Stimulated activated CD4-positive, alpha-beta T cell treated with anti-CD3 and anti-CD28 coated beads, Interleukin-12 subunit alpha, Interleukin-12 subunit beta, amount 100 ng/mL, for 24 hours (primary cell): ENCODE results near the gene BLID.

Experiments
- DNase-seq, 2 experiments: peaks; one replicate each; pipeline ENCODE4 v3.0.0-alpha.2; 2020; ENCODE audit warnings: low read depth in 2 of 2

Gene BLID

DNA sequence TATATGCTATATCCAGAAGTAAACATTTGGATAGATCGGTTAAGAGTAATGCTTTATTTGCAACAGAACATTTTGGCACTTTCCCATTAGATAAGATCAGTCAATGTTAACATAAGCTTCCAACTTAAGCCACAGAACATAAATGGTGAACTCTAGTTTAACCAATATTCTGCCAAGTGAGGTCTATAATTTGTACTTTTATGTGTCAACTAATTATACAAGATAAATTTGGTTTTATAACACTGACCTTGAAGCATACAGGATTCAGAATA is 23.5 kb upstream of the BLID start:
- DNase-seq = no peak

GRCh38 chr11:122138744-122139594 is 23.0 kb upstream of the BLID start:
- no peak for DNase-seq

DNA sequence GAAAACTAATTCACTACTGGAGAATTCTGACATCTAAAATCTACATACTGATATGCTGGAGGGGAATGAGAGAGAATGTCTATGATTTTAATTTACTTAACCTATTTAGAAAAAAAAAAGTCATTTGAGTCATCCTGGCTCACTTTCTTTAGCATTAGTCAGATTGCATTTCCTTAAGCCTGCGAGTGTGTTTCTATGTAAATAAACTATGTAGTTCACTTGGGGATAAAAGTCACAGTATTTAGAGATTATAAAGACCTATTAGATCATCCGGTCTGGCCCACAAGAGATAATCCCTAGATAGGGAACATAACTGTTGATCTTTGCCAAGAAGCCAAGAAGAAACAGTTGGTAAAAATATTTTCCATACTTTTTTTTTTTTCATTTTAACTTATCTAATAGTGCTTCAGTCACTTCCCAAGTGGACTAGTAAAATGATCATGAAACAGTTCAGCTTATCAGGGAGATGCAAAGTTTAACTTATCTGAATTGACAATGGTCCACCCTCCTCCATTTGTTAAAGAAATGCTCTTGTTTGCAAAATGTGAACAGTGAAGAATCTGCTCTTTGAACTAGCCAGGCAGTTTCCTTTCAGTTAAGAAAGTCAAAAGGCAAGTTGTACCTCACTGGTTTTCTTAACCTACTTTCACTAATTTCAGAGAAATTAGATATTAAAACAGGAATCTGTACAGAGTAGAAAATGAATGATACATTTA is 21.2 kb upstream of the BLID start:
- DNase-seq = no peak

DNA sequence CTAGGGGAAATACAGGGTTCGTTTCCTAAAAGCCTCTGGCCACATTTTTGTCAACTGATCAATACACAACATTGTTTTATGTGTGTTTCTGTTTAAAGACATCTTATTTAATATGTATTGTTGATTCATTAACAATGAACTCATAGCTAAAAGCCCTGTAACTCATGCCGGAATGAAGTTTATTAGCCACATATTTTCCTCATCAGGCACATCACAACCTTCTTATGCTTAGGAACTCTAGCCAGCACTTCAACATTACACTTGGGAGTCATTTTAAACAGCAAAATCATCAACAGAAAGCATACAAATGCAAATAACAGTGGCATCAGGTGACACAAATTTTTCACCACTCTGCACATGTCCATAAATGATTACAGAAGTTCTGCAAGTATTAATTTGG is 15.1 kb upstream of the BLID start:
- no peak for DNase-seq

DNA sequence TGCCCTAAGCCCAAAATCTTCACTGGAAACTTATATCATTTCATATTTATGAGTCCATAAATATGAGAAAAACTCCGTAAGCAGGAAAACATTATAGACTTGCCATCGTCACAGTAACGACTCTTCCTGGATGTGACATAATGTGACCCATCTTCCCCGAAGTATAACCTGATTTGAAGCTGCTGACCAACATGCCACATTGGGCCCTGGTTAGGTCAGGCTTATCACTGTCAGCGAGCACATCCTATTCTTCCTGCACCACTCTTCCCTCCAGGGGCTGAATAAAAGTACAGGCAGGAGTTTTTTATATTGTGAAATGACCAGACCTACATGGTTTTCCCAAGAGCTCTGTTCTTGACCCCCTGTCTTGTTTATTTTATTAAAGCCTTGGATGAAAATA is 12.1 kb upstream of the BLID start:
- DNase-seq = no peak

GRCh38 chr11:122127020-122127419 is 11.0 kb upstream of the BLID start:
- no peak for DNase-seq

- DNase-seq = no peak
These were observed 10.1 kb upstream of the BLID start for GRCh38 chr11:122126024-122126688.

DNA sequence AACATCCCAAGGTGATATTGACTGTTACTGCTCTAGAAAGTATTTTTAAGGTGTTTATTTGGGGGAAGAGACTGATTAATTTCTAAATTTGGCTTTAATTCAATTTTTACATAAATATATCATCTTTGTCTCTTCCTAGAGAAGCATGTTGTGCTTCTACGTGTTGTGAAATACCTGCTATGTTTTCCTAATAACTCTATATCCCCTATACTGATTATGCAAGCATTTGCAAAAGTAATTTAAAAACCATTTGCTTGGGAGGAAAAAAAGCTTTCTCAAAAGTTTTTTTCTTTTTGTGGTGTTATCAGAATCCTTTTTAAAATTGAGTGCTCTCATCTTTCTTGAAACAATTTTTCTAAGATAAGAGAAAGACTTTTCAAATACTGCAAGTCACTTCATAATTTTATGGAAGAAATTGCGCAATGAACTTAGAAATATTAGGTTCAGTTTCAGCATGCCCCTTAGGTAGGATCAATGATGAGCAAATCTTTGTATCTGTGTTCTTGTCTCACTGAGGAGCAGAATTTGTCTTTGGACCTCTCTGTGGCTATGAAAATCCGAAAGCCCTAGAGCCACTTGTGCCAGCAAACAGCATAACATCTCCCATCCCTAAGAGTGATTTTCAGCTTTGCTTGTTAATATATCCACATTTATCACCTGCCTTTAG is 7.4 kb upstream of the BLID start:
- DNase-seq = no peak

- no peak for DNase-seq
These were observed 6.2 kb upstream of the BLID start for GRCh38 chr11:122122179-122122578.

DNA sequence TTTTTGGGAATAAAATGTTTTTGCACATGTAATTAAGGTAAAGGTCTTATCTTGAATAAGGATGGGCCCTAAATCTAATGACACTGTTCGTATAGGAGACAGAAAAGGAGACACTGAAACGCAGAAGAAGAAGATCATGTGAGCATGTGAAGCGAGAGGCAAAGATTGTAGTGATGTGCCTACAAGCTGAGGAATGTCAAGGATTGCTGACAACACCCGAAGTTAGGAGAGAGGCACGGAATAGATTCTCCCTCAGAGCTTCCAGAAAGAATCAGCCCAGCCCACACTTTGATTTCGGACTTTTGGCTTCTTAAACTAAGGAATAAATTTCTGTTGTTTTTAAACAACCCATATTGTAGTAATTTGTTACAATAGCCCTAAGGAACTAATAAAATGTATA is 4.1 kb upstream of the BLID start:
- no peak for DNase-seq

DNA sequence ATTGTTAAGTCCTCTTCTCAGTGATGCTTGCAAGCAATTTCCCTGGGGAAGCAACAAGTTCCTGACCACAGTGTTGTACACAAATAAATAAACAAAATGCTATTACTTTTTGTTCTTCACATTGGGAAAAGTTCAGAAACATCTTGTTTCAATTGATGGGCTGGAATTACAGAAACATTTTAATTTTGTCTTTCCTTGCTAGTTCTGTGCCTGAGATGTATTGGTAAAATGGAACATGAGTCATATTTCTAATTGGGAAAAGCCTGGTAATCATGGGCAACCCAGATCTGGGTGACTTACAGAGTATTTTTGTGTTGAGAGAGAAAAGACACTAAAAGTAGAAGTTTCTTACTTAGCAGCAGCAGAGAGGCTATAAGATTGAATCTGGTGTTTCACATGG is 576 bp upstream of the BLID start:
- no peak for DNase-seq

- DNase-seq = no peak
These were observed 1.0 kb downstream of the BLID start for GRCh38 chr11:122114976-122115375.

DNA sequence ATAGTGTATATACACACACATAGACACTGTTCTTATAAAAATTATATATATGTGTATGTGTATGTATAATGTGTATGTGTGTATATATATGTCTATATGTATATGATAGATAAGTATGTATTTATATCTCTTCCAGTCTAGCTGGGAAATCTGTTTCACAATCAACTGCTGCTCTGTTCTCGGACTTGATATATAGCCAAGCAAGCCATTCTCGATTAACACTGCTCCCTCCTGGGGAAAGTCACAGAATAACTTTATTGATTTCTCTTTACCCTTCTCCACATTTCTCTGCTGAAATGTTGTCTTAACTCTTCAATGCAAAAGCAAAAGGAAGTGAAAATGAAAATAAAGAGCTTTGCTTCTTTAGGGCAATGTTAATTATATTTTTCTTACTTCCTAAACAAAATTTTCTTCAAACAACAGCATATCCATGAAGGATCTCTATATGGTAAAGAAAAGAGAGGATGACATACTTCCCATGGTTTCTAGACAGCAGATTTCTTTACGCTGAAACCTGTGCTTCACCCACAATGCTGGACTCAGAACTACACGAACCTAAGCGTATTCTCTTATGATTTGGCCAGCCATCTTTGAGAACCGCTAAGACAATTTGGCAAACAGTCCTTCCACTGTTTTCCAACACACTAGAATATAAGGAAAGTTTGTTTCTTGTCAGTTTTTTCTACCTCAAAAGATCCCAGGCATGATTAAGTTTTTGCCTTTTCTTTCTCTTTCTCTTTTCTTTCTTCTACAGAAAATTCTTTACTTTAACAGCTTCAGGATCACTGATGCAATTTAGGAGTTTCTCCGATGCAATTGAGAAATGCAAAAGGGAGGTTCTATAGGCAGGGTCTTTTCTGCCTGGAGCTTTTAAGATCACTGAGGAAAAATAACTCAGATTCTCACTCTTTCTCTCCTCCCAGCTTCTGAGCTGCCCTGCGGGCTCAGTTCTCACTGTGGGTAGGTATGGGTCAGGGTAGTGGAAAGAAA is 1.9 kb downstream of the BLID start:
- DNase-seq = no peak

DNA sequence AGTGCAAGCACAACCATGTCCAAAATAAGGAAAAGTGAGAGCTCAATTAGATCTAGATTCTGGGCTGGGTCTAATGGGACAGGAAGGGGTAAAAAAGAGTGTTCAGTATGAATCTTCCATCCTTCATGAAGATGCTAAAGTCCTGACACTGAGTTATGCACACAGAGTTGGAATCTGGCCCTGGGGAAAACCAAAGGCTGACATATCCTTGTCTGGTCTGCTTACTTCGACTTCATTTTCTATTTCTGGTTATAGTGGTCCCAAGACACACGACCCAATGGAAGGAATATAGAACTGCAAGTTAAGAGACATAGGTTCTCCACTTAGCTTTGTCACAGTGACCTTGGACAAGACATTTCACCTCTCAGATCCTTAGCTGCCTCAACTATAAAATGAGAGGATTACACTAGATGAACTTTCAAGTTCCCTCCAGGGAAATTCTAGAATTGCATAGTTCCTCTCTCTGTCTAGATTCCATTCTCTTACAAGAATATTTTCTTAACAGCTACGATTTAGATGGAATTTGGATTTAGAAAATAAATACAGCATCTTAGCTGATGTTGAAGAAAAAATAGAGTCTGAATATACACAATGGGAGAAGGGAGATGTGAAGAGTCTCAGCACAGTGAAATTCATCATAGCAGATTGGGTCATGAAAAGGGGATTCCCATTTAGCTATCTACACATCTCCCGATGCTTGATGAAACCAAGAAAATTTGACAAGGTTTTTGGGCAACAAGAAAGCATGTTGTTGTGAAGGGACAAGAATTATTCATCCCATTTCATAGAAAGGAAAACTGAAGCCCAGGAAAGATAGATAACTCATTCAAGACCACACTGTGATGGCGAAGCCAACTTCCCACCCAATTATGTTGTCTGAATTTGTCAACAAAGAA is 3.3 kb downstream of the BLID start:
- no peak for DNase-seq

- no peak for DNase-seq
These were observed 6.1 kb downstream of the BLID start for GRCh38 chr11:122109932-122110331.

DNA sequence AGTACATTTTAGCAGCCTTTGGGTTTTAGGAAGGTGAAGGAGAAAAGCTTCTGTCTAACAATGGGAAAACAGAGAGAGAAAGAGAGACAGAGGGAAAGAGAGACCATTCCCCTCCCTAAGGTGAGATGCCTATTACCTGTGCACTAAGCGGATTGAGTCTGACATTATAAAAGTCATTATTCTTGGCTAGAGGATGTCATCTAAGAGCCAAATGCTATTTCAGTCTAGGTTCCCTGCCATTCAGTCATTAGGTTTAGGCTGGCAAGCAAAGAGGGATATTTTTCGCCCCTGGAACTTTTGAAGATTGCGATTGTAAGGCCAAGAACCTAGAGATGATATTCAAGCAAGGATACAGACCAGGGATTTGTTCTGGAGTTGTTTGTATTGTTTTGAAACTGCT is 7.2 kb downstream of the BLID start:
- DNase-seq = no peak

DNA sequence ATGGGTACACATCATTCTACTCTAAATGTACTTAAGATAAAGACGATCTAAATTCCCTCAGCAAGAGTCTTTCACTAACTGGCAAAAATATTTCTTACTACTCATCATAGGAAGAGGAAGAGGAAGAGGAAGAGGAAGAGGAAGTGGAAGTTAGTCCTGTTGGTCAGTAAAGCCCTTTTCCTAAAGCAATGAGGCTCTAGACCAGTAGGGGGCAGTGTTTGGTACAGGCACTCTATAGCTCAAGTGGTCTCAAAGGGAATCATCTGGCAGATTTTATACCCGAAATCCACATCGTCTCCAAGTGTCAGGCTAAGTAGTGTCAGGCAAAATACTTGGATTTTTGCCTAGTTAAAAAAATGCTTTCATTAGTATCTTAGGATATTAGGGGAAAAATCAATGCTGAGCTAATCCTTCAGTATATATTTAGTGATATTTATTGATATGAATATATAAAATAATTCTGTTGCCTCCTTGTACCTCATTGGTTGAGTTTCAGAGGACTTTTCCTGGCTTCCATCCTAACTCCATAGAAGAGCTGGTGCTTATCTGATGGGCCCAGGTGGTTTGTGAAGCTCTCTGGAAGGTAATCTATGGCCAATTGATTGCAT is 7.7 kb downstream of the BLID start:
- DNase-seq = no peak

DNA sequence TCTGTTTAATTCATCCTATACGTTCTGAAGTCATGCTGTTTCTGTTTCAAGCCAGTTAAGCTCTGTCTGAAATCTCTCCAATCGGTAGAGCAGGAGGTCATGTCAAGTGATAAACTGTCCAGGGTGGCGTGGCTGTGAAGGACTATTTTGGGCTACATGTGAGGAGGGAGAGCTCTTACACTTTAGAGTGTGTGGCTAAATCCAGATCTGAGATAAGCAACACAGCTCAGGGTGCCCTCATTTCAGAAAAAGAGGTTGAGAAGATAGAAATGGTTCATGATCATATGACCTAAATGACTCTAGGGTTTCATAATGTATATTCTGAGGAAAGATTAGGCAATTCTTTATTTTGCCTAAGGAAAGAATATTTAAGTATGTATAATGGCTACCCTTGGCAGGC is 8.4 kb downstream of the BLID start:
- no peak for DNase-seq

- no peak for DNase-seq
These were observed 9.0 kb downstream of the BLID start for GRCh38 chr11:122107045-122107444.
